Daoy (cell line): ENCODE data around the gene BAX. TPM values are rescaled to one million over a fixed set of nuclear protein-coding genes. Genes with fewer than 3 reads are reported as not detected.

Source experiments
- DNase-seq: peaks from one replicate; pipeline ENCODE4 v3.0.0-alpha.2; 2015; ENCODE audit warnings: low read depth
- total RNA-seq: library from RNA; depleted of rRNA; stranded (reverse); fragments of >200 nt; shearing (Covaris generic); gene quantifications from 2 replicates; pipeline ENCODE4 v1.2.3, GENCODE V29; 2014

Gene BAX
- total RNA-seq, 1 experiment from 2014 or later = 43.7 TPM

GRCh38 chr19:48928164-48929025, 26.3 kb upstream of the BAX start:
- no peak for DNase-seq

- peak; percentile 79 for DNase-seq
Measured at GRCh38 chr19:48933382-48933932, 21.2 kb upstream of the BAX start, which contains the start of gene DHDH. DHDH (plus strand) TSS chr19:48933699; CDS start chr19:48933722, 23 bp downstream.

- no peak for DNase-seq
Measured at GRCh38 chr19:48934837-48935236, 19.8 kb upstream of the BAX start.

- no peak for DNase-seq
Measured at GRCh38 chr19:48935864-48936263, 18.8 kb upstream of the BAX start.

- DNase-seq = no peak
Measured at GRCh38 chr19:48938256-48938655, 16.4 kb upstream of the BAX start.

- no peak for DNase-seq
Measured at GRCh38 chr19:48940902-48941301, 13.8 kb upstream of the BAX start.

GRCh38 chr19:48943081-48943480, 11.6 kb upstream of the BAX start:
- no peak for DNase-seq

GRCh38 chr19:48945415-48945814, 9.3 kb upstream of the BAX start:
- no peak for DNase-seq

- no peak for DNase-seq
Measured at GRCh38 chr19:48945817-48946216, 8.9 kb upstream of the BAX start.

- no peak for DNase-seq
Measured at GRCh38 chr19:48946463-48947257, 8.0 kb upstream of the BAX start.

GRCh38 chr19:48947258-48947542, 7.5 kb upstream of the BAX start:
- DNase-seq = no peak

- DNase-seq = no peak
Measured at GRCh38 chr19:48950159-48950558, 4.5 kb upstream of the BAX start.

- no peak for DNase-seq
Measured at GRCh38 chr19:48950830-48951519, 3.7 kb upstream of the BAX start.

GRCh38 chr19:48953141-48953540, 1.5 kb upstream of the BAX start:
- no peak for DNase-seq

- DNase-seq = no peak
Measured at GRCh38 chr19:48953990-48954594, 583 bp upstream of the BAX start.

- DNase-seq = no peak
Measured at GRCh38 chr19:48955308-48955958, 758 bp downstream of the BAX start.

- DNase-seq = no peak
Measured at GRCh38 chr19:48958006-48958405, 3.3 kb downstream of the BAX start.

- no peak for DNase-seq
Measured at GRCh38 chr19:48959341-48960239, 4.9 kb downstream of the BAX start.

- DNase-seq = no peak
Measured at GRCh38 chr19:48961051-48961649, 6.5 kb downstream of the BAX start.

- no peak for DNase-seq
Measured at GRCh38 chr19:48961673-48962028, 7.0 kb downstream of the BAX start.
